Measurements from ENCODE around the gene UBE2E2.

DNA sequence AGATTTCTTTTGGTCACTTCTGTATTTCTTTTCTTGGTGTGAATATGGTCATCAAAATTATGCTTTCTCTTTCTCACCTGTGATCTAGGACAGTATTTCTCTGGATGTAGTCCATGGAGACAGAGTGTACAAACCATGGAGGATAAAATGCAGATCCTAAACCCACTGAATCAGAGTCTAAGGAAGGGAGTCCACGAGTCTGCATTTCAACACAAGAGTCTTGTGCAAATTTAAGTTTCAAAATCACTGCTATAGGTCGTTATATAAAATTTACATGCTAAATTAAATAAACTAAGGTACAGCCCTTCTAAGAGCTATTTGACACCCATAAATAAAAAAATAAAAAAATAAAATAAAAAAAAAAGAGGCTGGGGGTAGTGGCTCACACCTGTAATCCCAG is 17.3 kb upstream of the UBE2E2 start:
- TF ChIP-seq, protein P1, sequence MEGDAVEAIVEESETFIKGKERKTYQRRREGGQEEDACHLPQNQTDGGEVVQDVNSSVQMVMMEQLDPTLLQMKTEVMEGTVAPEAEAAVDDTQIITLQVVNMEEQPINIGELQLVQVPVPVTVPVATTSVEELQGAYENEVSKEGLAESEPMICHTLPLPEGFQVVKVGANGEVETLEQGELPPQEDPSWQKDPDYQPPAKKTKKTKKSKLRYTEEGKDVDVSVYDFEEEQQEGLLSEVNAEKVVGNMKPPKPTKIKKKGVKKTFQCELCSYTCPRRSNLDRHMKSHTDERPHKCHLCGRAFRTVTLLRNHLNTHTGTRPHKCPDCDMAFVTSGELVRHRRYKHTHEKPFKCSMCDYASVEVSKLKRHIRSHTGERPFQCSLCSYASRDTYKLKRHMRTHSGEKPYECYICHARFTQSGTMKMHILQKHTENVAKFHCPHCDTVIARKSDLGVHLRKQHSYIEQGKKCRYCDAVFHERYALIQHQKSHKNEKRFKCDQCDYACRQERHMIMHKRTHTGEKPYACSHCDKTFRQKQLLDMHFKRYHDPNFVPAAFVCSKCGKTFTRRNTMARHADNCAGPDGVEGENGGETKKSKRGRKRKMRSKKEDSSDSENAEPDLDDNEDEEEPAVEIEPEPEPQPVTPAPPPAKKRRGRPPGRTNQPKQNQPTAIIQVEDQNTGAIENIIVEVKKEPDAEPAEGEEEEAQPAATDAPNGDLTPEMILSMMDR (IDR thresholded peaks at IDR 0.05 in 4 of 5, conservative IDR thresholded peaks at IDR 0.05 in 1 of 5), result no peak
- no peak for TF ChIP-seq POLR2A (IDR thresholded peaks at IDR 0.05)

Measured in gastrocnemius medialis (tissue), 4 donors.